GM12878 (cell line): ENCODE measurements around the gene ERN1.

ENCODE experiments used
- CTCF ChIP-seq, 3 experiments: IDR thresholded peaks in 2 of 3; conservative IDR thresholded peaks in 1 of 3; 2 replicates each; pipeline ENCODE4 v1.5.1; 2011; ENCODE audit warnings: low read depth in 3 of 3, low read length in 3 of 3, mild to moderate bottlenecking in 3 of 3, control low read depth in 2 of 3, moderate library complexity in 2 of 3, inconsistent platforms in 1 of 3, mixed read lengths in 1 of 3; ENCODE audit not compliant: control insufficient read depth in 2 of 3, insufficient read depth in 1 of 3; ENCODE audit errors: extremely low read depth in 1 of 3
- KDM1A ChIP-seq: fragments of 200-600 bp; sonication (generic); IDR thresholded peaks from 2 replicates; pipeline ENCODE4 v1.6.1; 2016; ENCODE audit warnings: borderline replicate concordance
- TCF7 ChIP-seq: IDR thresholded peaks from 2 replicates; pipeline ENCODE4 v1.6.1; 2014; ENCODE audit warnings: antibody characterized with exemption, borderline replicate concordance

GRCh38 chr17:64125937-64126336 lies 4.0 kb downstream of the ERN1 start:
- no peak for TF ChIP-seq KDM1A
- TF ChIP-seq TCF7, result no peak
- TF ChIP-seq CTCF (IDR thresholded peaks at IDR 0.05 in 2 of 3, conservative IDR thresholded peaks at IDR 0.05 in 1 of 3; ENCODE audit: control insufficient read depth in 2 of 3, extremely low read depth in 1 of 3, insufficient read depth in 1 of 3, low read depth in 3 of 3, low read length in 3 of 3), result no peak
